22Rv1 (cell line): Measurements from ENCODE around the gene RBM46.
A peak's percentile ranks its signal among the peaks of the same experiment; 100 is the strongest.

ENCODE experiments used
- H3K27ac ChIP-seq: fragments of 450-650 bp; 2 replicates; pipeline ENCODE4 v1.5.1; 2017
- CTCF ChIP-seq: fragments of 450-650 bp; IDR thresholded peaks from 2 replicates; pipeline ENCODE4 v1.5.1; 2017; ENCODE audit warnings: mild to moderate bottlenecking
- ZFX ChIP-seq: fragments of 450-650 bp; IDR thresholded peaks from 2 replicates; pipeline ENCODE4 v1.6.1; 2017; ENCODE audit warnings: antibody characterized with exemption, borderline replicate concordance

Gene RBM46

DNA sequence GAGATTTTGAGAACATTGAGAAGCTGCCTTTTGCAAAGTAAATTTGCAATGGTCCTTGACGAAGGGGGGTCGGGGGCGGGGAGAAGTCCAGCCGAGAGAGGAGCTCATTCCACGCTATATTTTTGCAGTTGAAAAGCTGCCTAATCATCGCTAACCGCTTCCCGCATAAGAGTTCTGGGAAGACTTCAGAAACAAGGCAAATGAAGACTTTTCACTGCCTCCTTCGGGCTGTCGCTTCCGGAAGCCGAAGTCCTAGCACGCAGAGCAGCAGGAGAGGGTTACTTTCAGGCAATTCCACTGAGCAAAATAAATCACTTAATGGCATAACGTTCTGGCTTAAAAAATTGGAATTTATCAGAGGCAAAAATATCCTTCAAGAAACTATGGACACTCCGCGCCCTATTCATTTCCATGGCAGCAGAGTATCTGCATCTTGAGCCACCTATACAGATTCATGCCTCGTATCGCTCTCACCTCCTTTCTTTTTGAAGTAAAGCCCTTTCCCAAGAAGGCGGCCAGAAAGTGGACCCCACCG, 39.9 kb upstream of the RBM46 start:
- no peak for TF ChIP-seq CTCF
- no peak for TF ChIP-seq ZFX
- H3K27ac ChIP-seq = no peak overlapping the region

- no peak for TF ChIP-seq CTCF
- no peak for TF ChIP-seq ZFX
- H3K27ac ChIP-seq = no peak overlapping the region
These were observed 38.9 kb upstream of the RBM46 start for GRCh38 chr4:154741922-154742850.

- peak; percentile 54 for TF ChIP-seq CTCF
- no peak for TF ChIP-seq ZFX
- peak within 1 kb of the TSS; percentile 36 for H3K27ac ChIP-seq
These were observed 37.3 kb upstream of the RBM46 start, which contains the start of gene LRAT for GRCh38 chr4:154743683-154744340. Gene LRAT (plus strand): TSS chr4:154744000. CDS start chr4:154744327, 327 bp downstream.

- peak; percentile 8 for TF ChIP-seq CTCF
- TF ChIP-seq ZFX = no peak
- H3K27ac ChIP-seq = peak overlapping the region; percentile 36
These were observed 36.6 kb upstream of the RBM46 start for GRCh38 chr4:154744341-154744926.

- no peak overlapping the region for H3K27ac ChIP-seq
- no peak for TF ChIP-seq ZFX
- no peak for TF ChIP-seq CTCF
These were observed 23.4 kb upstream of the RBM46 start for GRCh38 chr4:154757713-154758112.

GRCh38 chr4:154760895-154761294, 20.2 kb upstream of the RBM46 start:
- TF ChIP-seq CTCF = no peak
- TF ChIP-seq ZFX = no peak
- no peak overlapping the region for H3K27ac ChIP-seq
